Measurements from ENCODE around the gene DNAJC16.
"Not testable (repeated sequence)": the region's sequence is repeated elsewhere in the genome, so short reads cannot be mapped to it uniquely, and the experiment has no call there.

Gene DNAJC16

DNA sequence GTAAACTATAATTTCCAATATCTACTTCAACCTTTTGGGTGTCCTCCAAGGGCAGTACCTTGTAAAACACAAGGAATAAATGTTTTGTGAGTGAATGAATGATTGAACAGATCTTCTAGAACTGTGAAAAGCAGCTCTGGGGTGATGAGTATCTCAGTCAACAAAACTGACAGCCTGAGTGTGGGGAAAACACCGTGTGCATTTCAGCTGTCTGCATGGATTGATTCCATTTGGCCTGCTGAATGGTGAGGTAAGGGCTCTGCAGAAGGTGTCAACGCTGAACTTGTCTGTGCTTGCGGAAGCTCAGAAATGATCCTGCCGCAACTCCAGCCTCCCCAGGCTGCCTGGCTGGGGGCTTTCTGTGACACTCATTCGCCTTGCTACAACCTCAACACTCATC is 65.6 kb downstream of the DNAJC16 start:
- no peak for DNase-seq

DNA sequence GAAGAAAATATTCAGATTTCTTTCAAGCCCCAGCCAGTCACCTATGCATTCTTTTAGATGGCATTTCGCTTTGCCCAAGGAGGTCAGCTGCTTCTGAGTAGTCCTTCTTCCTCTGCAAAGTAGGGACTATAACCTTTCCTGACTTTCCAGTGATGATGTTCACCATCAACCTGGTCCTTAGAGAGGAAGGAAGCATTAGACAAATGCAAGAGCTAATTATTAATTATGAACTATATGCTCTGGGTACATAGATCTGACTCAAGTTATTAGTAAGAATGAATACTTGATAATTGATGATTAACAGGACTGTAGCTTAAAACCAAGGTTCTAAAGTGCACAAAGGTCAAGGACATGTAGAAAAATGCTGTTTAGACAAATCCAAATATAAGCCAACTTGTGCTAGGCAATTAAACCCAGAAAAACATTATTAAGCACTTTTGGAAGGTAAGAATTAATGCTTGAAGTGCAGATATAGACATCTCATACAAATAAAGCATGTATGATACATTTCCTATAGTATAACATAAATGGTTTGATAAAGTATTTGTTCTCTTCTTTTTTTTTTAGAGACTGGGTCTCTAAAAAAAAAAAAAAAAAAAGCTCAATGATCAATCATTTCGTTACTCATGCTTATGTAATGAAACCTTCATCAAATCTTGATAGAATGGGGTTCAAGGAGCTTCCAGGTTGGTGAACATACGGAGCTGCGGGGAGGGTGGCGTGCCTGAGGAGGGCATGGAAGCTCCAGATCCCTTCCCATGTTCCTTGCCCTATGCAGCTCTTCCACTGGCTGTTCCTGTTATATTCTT is 69.4 kb downstream of the DNAJC16 start:
- no peak for DNase-seq

DNA sequence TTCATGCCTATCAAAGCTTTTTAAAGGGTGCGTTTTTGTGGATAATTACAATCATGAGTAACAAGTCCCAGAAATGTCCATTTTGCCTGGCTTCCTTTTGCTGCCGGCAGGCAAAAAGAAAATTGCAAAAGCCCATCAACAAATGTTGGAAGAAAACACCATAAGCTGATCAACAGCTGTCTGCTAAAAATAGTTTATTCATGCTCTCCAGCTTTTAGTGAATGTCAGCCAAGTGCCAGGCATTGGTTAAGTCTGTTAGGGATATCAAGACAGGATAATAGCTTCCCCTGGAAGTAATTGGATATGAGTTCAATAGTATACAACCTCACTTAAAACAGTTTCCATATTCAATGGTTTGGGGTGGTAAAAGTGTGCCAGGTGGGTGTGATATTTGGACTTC is 71.8 kb downstream of the DNAJC16 start:
- no peak for DNase-seq

DNA sequence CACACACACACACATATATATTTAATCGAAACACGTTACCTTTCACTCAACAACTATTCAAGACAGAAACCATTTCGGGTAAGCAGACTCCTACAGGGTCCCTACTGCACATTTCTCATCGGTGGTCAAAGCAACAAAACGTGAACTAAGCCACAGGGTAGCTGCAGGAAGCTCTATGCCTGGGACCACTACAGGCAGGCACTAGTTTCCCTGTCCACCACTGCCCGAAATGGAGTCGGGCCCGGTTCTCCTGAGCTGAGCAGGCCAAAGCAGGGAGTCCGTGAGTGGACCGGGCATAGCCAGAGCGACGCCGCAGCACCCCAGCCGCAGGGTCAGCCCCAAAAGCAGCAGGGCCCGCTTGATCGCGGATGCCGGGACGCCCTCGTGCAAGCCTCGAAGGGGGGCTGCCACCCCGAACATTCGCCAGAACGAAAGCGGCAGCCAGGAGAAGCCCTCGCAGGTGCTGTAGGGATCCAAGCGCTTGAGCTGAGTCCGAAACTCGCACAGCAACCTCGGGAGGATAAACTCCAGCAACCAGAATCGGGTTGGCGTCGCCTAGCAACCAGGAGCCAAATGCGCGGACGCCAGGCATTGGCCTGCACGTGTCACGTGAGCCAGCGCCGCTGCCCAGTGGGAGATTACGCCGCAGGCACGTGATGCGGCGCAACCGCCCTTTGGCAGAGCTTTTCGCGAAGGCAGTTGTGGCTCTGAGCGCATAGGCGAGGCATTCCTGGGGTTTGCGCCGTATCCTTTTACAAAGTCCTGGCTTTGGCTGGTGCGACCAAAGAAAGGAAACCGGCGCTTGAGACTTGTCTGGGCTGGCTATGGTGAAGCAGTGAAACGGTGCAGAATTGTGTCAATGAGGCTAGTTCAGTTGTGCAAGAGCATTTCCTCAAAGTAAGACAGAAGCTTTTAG is 76.7 kb downstream of the DNAJC16 start:
- peak; percentile 95 for DNase-seq

DNA sequence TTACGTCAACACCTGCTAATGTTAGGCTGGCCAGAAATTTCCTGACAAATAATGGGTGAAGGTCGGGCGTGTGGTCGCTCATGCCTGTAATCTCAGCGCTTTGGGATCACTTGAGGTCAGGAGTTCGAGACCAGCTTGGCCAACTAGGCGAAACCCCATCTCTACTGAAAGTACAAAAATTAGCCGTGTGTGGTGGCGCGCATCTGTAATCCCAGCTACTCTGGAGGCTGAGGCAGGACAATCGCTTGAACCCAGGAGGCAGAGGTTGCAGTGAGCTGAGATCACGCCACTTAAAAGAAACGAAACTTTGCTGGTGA is 77.3 kb downstream of the DNAJC16 start:
- not testable (repeated sequence) for DNase-seq

DNA sequence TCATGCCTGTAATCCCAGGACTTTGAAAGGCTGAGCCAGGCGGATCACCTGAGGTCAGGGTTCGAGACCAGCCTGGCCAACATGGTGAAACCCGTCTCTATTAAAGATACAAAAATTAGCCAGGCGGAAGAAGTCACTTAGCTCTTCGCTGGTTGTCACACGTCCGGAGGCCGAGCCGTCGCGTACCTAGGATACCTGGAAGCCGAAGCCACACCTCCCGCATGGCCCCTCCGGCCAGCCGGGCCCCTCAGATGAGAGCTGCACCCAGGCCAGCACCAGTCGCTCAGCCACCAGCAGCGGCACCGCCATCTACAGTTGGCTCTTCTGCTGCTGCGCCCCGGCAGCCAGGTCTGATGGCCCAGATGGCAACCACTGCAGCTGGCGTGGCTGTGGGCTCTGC is 77.8 kb downstream of the DNAJC16 start:
- not testable (repeated sequence) for DNase-seq

DNA sequence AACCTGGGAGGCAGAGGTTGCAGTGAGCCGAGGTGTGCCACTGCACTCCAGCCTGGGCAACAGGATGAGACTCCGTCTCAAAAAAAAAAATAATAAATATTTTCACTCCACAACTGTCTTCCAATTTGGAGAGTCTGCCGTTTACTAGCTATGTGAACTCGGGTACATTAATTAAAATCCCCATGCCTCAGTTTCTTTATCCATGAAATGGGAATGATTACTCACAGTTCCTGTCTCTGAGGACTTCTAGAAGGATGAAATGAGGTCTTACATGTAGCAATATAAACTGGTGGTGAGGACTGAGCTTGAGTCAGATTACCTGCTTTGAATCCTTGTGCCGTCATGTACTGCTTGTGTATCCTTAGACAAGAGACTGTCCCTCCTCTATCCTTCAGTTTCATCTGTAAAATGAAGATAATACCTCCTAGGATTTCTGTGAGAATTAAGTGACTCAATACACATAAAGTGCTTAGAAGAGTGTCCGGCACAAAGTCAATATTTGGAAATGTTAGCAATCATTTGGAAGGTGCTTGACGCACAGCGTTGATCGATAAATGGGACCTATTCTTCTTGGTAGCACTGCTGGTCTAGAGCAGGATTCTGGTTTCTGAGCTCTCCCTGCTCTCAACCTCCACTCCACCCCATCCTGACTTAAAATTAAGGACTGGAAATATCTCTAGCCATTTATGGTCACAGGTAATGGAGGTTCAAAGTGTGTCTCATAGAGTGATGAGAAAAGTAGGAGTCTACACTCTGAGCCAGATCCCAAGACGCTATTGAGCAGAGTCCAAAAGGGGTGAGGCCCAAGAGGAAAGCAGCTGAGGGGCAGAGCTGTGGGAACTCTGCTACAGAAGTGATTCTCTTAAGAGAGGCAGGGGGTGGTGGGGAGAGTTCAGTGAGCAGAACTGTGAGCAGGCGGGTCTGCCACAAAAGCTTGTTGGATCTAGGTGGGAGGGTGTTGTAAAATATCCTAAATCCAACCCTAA is 79.0 kb downstream of the DNAJC16 start:
- DNase-seq = no peak

DNA sequence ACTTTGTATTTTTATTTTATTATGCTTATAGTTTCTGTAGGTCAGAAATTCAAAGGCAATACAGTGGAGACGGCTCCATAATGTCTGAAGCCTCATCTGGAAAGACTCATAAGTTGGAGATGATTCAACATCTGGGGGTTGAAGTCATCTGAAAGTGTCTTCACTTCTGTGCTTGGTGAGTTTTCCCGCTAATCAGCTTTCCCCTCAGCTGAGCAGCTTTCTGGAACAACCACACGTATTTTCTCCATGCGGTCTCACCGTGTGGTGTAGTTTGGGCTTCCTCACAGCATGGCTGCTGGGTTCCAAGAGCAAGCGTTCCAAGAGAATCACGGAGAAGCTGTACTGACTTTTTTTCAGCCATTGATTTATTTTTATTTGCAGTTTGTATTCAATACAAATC is 83.0 kb downstream of the DNAJC16 start:
- no peak for DNase-seq

DNA sequence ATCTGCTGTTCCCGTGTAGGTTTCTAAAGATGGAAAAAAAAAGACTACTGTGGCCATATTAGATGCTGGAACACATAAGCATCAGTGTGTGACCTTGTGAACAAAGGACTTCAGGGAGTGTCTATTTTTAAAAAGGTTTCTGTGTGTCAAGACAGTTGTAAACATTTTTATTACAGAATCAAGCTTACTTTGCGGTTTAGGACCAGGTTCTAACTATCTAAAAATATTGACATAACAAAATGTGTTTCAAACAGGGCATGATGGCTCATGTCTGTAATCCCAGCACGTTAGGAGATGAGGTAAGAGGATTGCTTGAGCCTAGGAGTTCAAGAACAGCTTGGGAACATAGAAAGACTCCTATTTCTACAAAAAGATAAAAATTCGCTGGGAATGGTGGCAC is 83.5 kb downstream of the DNAJC16 start:
- no peak for DNase-seq

DNA sequence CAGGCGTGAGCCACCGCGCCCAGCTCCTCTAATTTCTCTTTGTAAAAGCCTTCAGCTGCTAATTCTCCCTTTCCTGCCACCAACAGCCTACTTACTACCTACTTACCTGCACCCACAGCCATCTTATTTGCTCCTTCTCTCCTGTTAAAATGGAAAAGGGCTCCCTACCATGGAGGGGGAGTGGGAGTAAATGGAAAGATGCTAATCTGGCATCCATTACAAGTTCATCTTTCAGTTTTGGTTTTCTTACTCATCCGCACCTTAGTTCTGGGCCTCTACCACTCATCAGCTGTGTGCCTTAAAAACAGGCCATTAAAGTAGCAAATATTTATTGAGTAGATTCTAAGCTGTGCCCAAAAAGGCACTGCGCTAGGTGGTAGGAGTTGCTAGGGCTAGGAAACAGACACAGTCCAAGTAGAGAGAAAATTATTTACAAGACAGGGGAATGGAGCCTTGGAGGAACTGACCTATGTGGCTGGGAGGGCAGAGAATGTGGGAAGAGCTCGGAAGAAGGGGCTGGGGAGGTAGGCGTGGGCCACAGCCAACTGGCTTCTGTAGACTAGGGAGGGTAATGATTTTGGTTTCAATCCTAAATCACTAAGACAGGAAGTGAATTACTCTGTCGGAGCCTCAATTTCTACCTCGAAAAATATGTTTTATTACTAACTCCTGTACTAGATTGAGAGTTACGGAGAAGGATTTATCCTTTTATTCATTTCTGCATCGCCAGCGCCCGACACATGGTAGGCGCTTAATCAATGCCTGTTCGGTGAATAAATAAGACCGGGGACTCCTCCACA is 89.9 kb downstream of the DNAJC16 start:
- no peak for DNase-seq

DNA sequence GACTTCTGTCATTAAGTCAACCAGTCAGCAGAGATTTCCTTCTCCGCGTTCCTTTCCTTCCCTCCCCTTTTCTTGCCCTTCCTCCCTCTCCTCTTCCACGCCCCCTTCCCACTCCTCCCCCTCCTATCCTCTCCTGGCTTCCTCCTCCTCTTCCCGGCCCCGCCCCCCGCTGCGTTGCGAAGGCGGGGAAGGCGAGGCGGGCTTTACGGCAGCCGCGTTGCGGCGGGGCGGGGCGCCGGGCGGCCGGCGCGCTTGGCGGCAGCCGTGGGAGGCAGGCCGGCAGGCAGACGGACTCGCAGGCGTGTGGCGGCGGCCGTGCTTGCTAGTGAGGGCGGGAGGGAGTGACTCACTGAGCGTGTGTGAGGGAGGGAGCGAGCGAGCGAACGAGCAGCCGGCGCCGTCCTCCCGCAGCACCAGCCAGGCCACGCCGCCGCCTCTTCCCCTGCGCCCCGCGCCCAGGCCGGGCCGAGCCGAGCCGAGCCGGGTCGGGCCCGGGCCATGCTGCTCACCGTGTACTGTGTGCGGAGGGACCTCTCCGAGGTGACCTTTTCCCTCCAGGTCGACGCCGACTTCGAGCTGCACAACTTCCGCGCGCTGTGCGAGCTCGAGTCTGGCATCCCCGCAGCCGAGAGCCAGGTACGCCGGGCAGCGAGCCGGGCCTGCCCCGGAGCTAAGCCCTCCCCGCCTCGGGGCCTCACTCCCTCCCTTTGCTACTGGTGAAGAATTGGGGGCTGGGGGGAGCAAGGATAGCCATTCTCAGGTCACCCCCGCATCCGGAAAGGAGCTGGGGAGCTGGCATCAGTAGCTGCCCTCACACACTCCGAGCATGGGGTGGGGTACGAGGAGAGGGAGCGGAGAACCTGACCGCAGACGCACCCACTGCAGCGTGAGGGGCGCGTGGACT is 90.8 kb downstream of the DNAJC16 start, which contains the start of gene DDI2:
DDI2 (plus strand) TSS at position 286 of the 904 bp plus-strand sequence; CDS start at position 499, 213 bp downstream.
- DNase-seq = peak; percentile 96

DNA sequence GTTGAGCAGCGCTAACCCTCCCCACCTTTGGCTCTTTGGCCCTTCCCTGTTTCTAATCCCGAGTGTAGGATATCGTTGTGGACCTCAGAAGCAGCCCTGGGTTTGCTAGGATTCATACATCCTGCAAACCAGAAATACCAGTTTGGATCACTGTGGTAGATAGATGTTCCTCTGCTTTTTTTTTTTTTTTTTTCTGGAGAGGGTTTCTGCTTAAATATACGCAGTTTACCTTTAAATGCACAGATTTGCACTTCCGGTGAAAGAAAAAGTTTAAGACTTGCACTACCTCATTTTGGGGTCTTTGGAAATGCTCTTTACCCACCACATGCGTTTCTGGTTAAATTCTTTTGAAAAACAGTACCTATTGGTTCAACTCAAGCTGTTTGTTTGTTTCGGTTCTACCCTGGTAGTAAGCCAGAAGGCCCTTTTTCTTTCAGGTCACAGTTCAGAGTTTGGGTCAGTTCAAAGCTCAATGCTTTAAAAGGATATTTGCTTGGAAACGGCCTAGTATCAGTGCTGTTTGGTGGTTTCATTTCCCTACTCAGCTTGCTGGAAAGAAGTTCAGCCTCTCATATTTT is 91.5 kb downstream of the DNAJC16 start:
- DNase-seq = no peak

DNA sequence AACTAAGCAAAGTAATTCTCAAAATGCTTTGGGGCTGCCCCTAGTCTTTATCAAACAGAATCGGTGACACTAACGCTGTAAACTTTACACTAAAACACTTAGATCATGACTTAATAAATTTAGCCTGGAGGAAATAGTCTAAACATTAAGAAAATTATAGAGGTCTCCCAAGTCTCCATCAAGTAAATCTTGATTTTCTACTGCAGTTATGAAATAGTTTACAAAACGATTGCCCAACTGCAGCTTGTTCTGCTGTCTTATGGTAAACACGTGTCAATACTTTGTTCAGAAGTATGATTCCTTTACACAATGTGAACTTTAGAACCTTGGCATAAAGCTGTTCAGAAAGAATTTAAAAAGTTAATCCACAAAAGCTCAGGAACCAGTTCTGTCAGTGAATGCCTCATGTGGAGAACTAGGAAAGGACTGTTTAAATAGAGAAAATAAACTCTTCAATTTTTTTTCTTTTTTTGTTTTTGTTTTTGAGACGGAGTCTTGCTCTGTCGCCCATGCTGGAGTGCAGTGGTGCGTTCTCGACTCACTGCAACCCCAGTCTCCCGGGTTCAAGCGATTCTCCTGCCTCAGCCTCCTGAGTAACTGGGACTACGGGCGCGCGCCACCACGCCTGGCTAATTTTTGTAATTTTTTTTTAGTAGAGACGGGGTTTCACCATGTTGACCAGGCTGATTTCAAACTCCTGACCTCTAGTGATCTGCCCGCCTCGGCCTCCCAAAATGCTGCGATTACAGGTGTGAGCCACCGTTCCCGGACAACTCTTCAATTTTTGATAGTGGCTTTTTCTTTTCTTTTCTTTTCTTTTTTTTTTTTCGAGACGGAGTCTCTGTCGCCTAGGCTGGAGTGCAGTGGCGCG is 92.2 kb downstream of the DNAJC16 start:
- no peak for DNase-seq

DNA sequence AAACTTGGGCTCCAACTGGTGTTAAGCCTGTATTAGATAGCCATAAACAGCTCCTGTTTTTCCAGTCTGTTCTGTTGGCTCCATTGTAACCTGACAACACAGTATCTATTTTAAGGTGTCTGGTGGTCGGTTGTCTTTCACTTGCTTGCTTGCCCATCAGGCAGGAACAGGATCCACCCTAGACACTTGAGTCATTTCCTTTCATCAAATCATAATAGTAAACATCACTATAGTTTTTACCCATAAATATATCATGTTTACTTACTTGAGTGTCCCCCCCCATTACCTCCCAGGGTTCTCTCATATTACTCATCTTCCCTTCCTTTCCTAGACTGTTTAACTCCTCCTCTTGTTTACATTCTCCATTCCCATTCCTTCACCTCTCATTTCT is 93.5 kb downstream of the DNAJC16 start:
- DNase-seq = no peak

DNA sequence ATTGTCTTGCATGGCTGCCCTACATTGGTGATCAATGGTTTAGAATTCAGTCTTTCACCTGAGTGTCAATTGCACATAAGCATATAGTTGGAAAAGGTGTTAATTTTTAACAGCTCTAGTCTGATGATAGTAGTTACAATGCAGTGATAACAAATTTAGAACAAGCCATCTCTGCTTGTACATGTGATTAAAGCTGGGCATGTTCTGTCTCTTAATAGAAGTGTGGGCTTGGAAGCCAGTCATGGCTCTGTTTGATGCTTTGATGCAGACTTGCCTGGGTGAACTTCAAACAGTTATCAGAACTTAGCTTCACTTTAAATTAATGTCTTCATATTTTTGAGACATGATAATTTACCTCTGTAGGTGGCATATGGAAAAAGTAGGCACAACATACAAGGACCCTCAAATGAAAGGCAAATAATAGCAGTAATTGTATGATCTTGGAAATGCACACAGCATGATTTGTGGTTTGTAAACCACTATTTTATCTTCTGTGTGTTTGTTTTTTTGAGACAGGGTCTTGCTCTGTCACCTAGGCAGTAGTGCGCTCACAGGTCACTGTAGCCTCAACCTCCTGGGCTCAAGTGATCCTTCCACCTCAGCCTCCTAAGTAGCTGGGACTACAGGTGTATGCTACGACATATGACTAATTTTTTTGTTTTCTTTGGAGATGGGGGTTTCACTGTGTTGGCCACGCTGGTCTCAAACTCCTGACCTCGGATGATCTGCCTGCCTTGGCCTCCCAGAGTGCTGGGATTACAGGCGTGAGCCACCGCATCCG is 94.4 kb downstream of the DNAJC16 start:
- no peak for DNase-seq

DNA sequence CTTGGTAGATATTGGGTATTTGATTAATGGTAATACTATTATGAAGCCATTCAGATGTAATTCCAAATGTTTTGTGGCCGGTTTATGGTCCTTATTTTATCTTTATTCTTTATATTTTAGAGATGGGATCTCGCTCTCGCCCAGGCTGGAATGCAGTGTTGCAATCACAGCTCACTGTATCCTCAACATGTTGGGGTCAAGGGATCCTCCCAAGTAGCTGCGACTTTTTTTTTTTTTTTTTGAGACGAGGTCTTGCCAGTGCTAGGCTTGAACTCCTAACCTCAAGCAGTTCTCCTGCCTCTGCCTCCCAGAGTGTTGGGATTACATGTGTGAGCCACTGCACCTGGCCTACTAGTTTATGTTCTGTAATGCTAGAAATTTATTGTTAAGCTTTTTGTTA is 95.3 kb downstream of the DNAJC16 start:
- no peak for DNase-seq

DNA sequence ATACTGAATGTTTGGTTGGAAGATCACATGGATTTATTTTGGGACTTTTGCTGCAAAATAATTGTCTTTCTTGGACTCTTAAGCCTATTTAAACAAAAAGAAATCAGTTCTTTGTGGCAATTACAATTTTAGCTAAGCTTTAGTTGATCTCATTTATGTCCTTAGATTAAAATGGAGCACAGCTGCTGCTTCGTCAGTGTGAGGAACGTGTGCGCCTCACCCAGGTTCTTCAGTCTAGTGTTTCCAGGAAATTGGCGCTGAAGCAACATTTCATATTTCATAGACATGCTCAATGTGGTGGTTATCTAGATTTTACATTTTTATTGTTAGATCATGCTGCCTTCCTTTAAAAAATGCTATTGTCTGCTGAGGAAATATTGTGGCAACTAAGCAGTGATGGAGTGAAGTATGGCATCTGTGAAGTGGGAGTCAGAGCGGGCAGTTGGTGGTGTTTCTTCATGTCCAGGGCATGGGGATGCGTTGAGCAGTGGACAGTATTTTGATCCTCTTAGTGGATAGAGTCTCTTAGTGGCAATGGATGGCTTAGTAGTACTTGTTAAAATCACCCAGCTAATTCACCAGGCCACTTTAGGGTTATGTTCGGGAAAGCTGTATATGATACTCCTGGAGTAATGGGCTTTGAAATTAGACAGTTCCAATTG is 96.2 kb downstream of the DNAJC16 start:
- DNase-seq = peak; percentile 78

DNA sequence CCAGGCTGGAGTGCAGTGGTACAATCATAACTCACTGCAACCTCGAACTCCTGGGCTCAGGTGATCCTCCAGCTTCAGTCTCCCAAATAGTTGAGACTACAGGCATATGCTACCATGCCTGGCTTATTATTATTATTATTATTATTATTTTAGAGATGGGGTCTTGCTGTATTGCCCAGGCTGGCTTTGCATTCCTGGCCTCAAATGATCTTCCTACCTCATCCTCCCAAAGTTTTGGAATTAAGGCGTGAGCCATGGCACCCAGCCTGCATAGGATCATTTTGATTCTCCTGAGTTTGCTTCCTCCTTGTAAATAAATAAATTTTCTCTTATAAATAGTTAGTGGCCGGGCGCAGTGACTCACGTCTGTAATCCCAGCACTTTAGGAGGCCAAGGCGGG is 96.8 kb downstream of the DNAJC16 start:
- no peak for DNase-seq
